Measurements from ENCODE around the gene KATNAL1.

DNA sequence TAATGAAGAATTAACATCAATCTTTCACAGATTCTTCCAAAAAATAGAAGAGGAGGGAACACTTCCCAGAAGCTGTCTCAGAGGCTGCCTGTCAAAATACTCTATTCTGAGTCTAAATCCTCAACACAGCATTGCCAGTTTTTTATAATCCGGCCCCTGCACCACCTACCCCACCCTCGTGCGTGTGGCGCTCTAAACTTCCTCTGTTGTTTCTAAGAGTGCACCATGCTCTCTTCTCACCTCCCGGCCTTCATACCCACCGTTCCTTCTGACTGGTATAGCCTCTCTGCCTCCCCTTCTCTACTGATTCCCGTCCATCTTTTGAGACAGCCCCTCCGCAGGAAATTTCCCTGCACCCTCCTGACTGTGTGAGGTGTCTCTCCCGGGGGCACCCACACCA lies 136.8 kb downstream of the KATNAL1 start:
- TF ChIP-seq, protein P1, sequence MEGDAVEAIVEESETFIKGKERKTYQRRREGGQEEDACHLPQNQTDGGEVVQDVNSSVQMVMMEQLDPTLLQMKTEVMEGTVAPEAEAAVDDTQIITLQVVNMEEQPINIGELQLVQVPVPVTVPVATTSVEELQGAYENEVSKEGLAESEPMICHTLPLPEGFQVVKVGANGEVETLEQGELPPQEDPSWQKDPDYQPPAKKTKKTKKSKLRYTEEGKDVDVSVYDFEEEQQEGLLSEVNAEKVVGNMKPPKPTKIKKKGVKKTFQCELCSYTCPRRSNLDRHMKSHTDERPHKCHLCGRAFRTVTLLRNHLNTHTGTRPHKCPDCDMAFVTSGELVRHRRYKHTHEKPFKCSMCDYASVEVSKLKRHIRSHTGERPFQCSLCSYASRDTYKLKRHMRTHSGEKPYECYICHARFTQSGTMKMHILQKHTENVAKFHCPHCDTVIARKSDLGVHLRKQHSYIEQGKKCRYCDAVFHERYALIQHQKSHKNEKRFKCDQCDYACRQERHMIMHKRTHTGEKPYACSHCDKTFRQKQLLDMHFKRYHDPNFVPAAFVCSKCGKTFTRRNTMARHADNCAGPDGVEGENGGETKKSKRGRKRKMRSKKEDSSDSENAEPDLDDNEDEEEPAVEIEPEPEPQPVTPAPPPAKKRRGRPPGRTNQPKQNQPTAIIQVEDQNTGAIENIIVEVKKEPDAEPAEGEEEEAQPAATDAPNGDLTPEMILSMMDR (IDR thresholded peaks at IDR 0.05; ENCODE audit: low read depth, low read length) = no peak
- TF ChIP-seq POLR2A (IDR thresholded peaks at IDR 0.05; ENCODE audit: extremely low read depth, insufficient read length) = no peak
- TF ChIP-seq, protein P2, sequence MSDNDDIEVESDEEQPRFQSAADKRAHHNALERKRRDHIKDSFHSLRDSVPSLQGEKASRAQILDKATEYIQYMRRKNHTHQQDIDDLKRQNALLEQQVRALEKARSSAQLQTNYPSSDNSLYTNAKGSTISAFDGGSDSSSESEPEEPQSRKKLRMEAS (IDR thresholded peaks at IDR 0.05; ENCODE audit: low read depth, low read length) = no peak
- TF ChIP-seq MYC (IDR thresholded peaks at IDR 0.05; ENCODE audit: low read depth, low read length) = no peak
